HFFc6 (cell line): ENCODE results near the gene LHPP. TPM values are rescaled to one million over a fixed set of nuclear protein-coding genes. Genes with fewer than 3 reads are reported as not detected.

Experiments
- DNase-seq: peaks from one replicate; pipeline ENCODE4 v3.0.0-alpha.2; 2018
- H3K27ac Mint-ChIP-seq: 2 replicates; pipeline ENCODE4 v1.8.0; 2020; ENCODE audit warnings: mild to moderate bottlenecking, mixed read lengths
- H3K27me3 Mint-ChIP-seq: 2 replicates; pipeline ENCODE4 v1.8.0; 2021; ENCODE audit warnings: mild to moderate bottlenecking, moderate library complexity, mixed read lengths; ENCODE audit not compliant: insufficient read depth
- H3K36me3 Mint-ChIP-seq: 2 replicates; pipeline ENCODE4 v1.8.0; 2021; ENCODE audit warnings: low read depth, mixed read lengths
- H3K4me1 Mint-ChIP-seq: 2 replicates; pipeline ENCODE4 v1.8.0; 2020; ENCODE audit warnings: low read depth, mixed read lengths
- H3K4me3 Mint-ChIP-seq: 2 replicates; pipeline ENCODE4 v1.8.0; 2020; ENCODE audit warnings: mild to moderate bottlenecking, moderate library complexity, mixed read lengths
- H3K9me3 Mint-ChIP-seq: 2 replicates; pipeline ENCODE4 v1.8.0; 2020; ENCODE audit warnings: mild to moderate bottlenecking, mixed read lengths
- CTCF ChIP-seq: fragments of 200-600 bp; sonication (generic); IDR thresholded peaks from 2 replicates; pipeline ENCODE4 v1.5.0; 2021; ENCODE audit warnings: antibody characterized with exemption, mild to moderate bottlenecking
- total RNA-seq, 6 experiments: library from RNA; stranded (reverse); fragmentation: NEBNext Ultra II Directional; extraction: Animal tissue kit (Norgen Biotek cat#: 25700); gene quantifications; 2 replicates in 1 of 6; 3 replicates in 5 of 6; pipeline ENCODE4 v1.2.3, GENCODE V29; 2021

Gene LHPP
- total RNA-seq, 6 experiments from 2014 or later: 12.5 to 17.3 (median 14.0) TPM

- Mint-ChIP-seq H3K27ac (no peak overlapping the region), H3K36me3 (no peaks in the 10 kb centered on the region), H3K9me3 (no peaks in the 10 kb centered on the region), H3K4me3 (no peak overlapping the region), H3K4me1 (peaks cover 6% of the 10 kb centered on the region; the same call in 1 of the 2 replicates), H3K27me3 (peaks cover 87% of the 10 kb centered on the region)
- no peak for TF ChIP-seq CTCF
- no peak for DNase-seq
These were observed 12.2 kb upstream of the LHPP start for GRCh38 chr10:124449170-124450011.

GRCh38 chr10:124450012-124450782 is 11.4 kb upstream of the LHPP start, which contains the start of gene NKX1-2:
TSS of gene NKX1-2 (minus strand) at chr10:124450035. CDS start at chr10:124449943, 92 bp downstream.
- no peak for TF ChIP-seq CTCF
- DNase-seq: no peak
- Mint-ChIP-seq H3K27me3 (peaks cover 87% of the 10 kb centered on the region), H3K27ac (no peak within 1 kb of the TSS), H3K4me3 (no peak within 1 kb of the TSS; the same call in 1 of the 2 replicates), H3K9me3 (no peaks in the 10 kb centered on the region), H3K36me3 (no peaks in the 10 kb centered on the region), H3K4me1 (peaks cover 6% of the 10 kb centered on the region; the same call in 1 of the 2 replicates)

GRCh38 chr10:124450783-124451057 is 10.9 kb upstream of the LHPP start:
- Mint-ChIP-seq H3K27me3 (peaks cover 88% of the 10 kb centered on the region), H3K4me3 (no peak overlapping the region), H3K9me3 (no peaks in the 10 kb centered on the region), H3K36me3 (no peaks in the 10 kb centered on the region), H3K4me1 (peaks cover 6% of the 10 kb centered on the region; the same call in 1 of the 2 replicates), H3K27ac (no peak overlapping the region)
- no peak for TF ChIP-seq CTCF
- DNase-seq: no peak

- peaks cover 86% of the 10 kb centered on the region for H3K27me3 Mint-ChIP-seq
- peaks cover 6% of the 10 kb centered on the region; the same call in 1 of the 2 replicates for H3K4me1 Mint-ChIP-seq
- no peak overlapping the region for H3K27ac Mint-ChIP-seq
- TF ChIP-seq CTCF: no peak
- H3K36me3 Mint-ChIP-seq: no peaks in the 10 kb centered on the region
- H3K4me3 Mint-ChIP-seq: no peak overlapping the region
- H3K9me3 Mint-ChIP-seq: no peaks in the 10 kb centered on the region
- DNase-seq: no peak
These were observed 10.3 kb upstream of the LHPP start for GRCh38 chr10:124451276-124451675.

GRCh38 chr10:124453960-124454610 is 7.5 kb upstream of the LHPP start:
- H3K4me1 Mint-ChIP-seq: peaks cover 6% of the 10 kb centered on the region; the same call in 1 of the 2 replicates
- H3K36me3 Mint-ChIP-seq: no peaks in the 10 kb centered on the region
- peaks cover 71% of the 10 kb centered on the region for H3K27me3 Mint-ChIP-seq
- no peaks in the 10 kb centered on the region for H3K9me3 Mint-ChIP-seq
- no peak for DNase-seq
- no peak overlapping the region for H3K27ac Mint-ChIP-seq
- no peak overlapping the region for H3K4me3 Mint-ChIP-seq
- no peak for TF ChIP-seq CTCF
